OCI-LY7 (cell line): ENCODE data around the gene OR2W3. TPM values are rescaled to one million over a fixed set of nuclear protein-coding genes. Genes with fewer than 3 reads are reported as not detected.

Experiments
- total RNA-seq, 2 experiments: library from RNA; depleted of rRNA in 1 of 2; stranded (reverse); fragments of >200 nt in 1 of 2; shearing (Covaris generic) in 1 of 2; gene quantifications; 2 replicates each; pipeline ENCODE4 v1.2.3, GENCODE V29; 2014 to 2022

Gene OR2W3
- total RNA-seq, 2 experiments from 2014 or later, result not detected

Other genes starting within 250 kb of the OR2W3 start
- not detected in 2 replicates for gene OR13G1, start 215.8 kb upstream of the OR2W3 start, total RNA-seq (2014; rRNA removed; shearing (Covaris generic))
- gene OR13G1, start 215.8 kb upstream of the OR2W3 start, total RNA-seq (2022), result not detected in 2 replicates
- not detected in 2 replicates for gene OR6F1, start 178.9 kb upstream of the OR2W3 start, total RNA-seq (2014; rRNA removed; shearing (Covaris generic))
- not detected in 2 replicates for gene OR6F1, start 178.9 kb upstream of the OR2W3 start, total RNA-seq (2022)
- gene OR14K1, start 157.0 kb upstream of the OR2W3 start, total RNA-seq (2014; rRNA removed; shearing (Covaris generic)), result not detected in 2 replicates
- not detected in 2 replicates for gene OR14K1, start 157.0 kb upstream of the OR2W3 start, total RNA-seq (2022)
- gene OR14A2, start 147.4 kb upstream of the OR2W3 start, total RNA-seq (2014; rRNA removed; shearing (Covaris generic)), result not detected in 2 replicates
- gene OR14A2, start 147.4 kb upstream of the OR2W3 start, total RNA-seq (2022), result not detected in 2 replicates
- gene OR1C1, start 135.0 kb upstream of the OR2W3 start, total RNA-seq (2014; rRNA removed; shearing (Covaris generic)), result not detected in 2 replicates
- gene OR1C1, start 135.0 kb upstream of the OR2W3 start, total RNA-seq (2022), result not detected in 2 replicates
- not detected in 2 replicates for gene OR14A16, start 71.5 kb upstream of the OR2W3 start, total RNA-seq (2014; rRNA removed; shearing (Covaris generic))
- not detected in 2 replicates for gene OR14A16, start 71.5 kb upstream of the OR2W3 start, total RNA-seq (2022)
- gene OR11L1, start 53.7 kb upstream of the OR2W3 start, total RNA-seq (2014; rRNA removed; shearing (Covaris generic)), result not detected in 2 replicates
- not detected in 2 replicates for gene OR11L1, start 53.7 kb upstream of the OR2W3 start, total RNA-seq (2022)
- gene TRIM58, start 38.4 kb upstream of the OR2W3 start, total RNA-seq (2014; rRNA removed; shearing (Covaris generic)), result not detected in 2 replicates
- not detected in 2 replicates for gene TRIM58, start 38.4 kb upstream of the OR2W3 start, total RNA-seq (2022)
- not detected in 2 replicates for gene OR2T8, start 24.7 kb downstream of the OR2W3 start, total RNA-seq (2014; rRNA removed; shearing (Covaris generic))
- not detected in 2 replicates for gene OR2T8, start 24.7 kb downstream of the OR2W3 start, total RNA-seq (2022)
- gene OR2AJ1, start 29.3 kb downstream of the OR2W3 start, total RNA-seq (2014; rRNA removed; shearing (Covaris generic)), result not detected in 2 replicates
- not detected in 2 replicates for gene OR2AJ1, start 29.3 kb downstream of the OR2W3 start, total RNA-seq (2022)
- gene OR2L8, start 53.3 kb downstream of the OR2W3 start, total RNA-seq (2014; rRNA removed; shearing (Covaris generic)), result not detected in 2 replicates
- gene OR2L8, start 53.3 kb downstream of the OR2W3 start, total RNA-seq (2022), result not detected in 2 replicates
- gene OR2AK2, start 69.6 kb downstream of the OR2W3 start, total RNA-seq (2014; rRNA removed; shearing (Covaris generic)), result 0.15 TPM in 1 of 2 replicates, not detected in the other
- gene OR2AK2, start 69.6 kb downstream of the OR2W3 start, total RNA-seq (2022), result not detected in 2 replicates
- not detected in 2 replicates for gene OR2L5, start 118.1 kb downstream of the OR2W3 start, total RNA-seq (2014; rRNA removed; shearing (Covaris generic))
- gene OR2L5, start 118.1 kb downstream of the OR2W3 start, total RNA-seq (2022), result not detected in 2 replicates
- 0.06 TPM in 1 of 2 replicates, not detected in the other for gene OR2L2, start 134.5 kb downstream of the OR2W3 start, total RNA-seq (2014; rRNA removed; shearing (Covaris generic))
- 0.07 and 0.10 TPM in 2 replicates for gene OR2L2, start 134.5 kb downstream of the OR2W3 start, total RNA-seq (2022)
- gene OR2L3, start 151.2 kb downstream of the OR2W3 start, total RNA-seq (2014; rRNA removed; shearing (Covaris generic)), result 0.15 TPM in 1 of 2 replicates, not detected in the other
- gene OR2L3, start 151.2 kb downstream of the OR2W3 start, total RNA-seq (2022), result not detected in 2 replicates
- gene OR2L13, start 199.6 kb downstream of the OR2W3 start, total RNA-seq (2014; rRNA removed; shearing (Covaris generic)), result not detected in 2 replicates
- gene OR2L13, start 199.6 kb downstream of the OR2W3 start, total RNA-seq (2022), result not detected in 2 replicates
- not detected in 2 replicates for gene OR2M5, start 249.6 kb downstream of the OR2W3 start, total RNA-seq (2014; rRNA removed; shearing (Covaris generic))
- gene OR2M5, start 249.6 kb downstream of the OR2W3 start, total RNA-seq (2022), result not detected in 2 replicates